IMR-90 (cell line): Measurements from ENCODE around the gene C10orf90. TPM values are rescaled to one million over a fixed set of nuclear protein-coding genes. Genes with fewer than 3 reads are reported as not detected.

Source experiments
- ATAC-seq: fragments of 200-7000 bp; cut with Tn5 transposase; 2 replicates; pipeline ENCODE4 v1.9.1; 2020; ENCODE audit warnings: low read depth, mild to moderate bottlenecking, moderate library complexity
- BruUV-seq: library from RNA; stranded (reverse); fragments of 400-500 nt; replicated peaks from 2 replicates; lab custom pipeline; 2021; lab: Mats Ljungman, UMichigan
- CTCF ChIA-PET: fragments of 300-600 bp; formaldehyde crosslinking; extraction: SDS; loops from one replicate; lab custom pipeline; 2021; ENCODE audit warnings: antibody characterized with exemption; lab: Yijun Ruan, JAX
- POLR2A ChIA-PET: fragments of 300-600 bp; sonication (Branson Sonifier 250); formaldehyde crosslinking; loops from one replicate; lab custom pipeline; 2022; ENCODE audit warnings: antibody characterized with exemption; ENCODE audit not compliant: unreplicated experiment; lab: Charles Lee
- DNase-seq: peaks from one replicate; pipeline ENCODE4 v3.0.0; 2013
- H2AFZ ChIP-seq: replicated peaks from 2 replicates; pipeline ENCODE3; 2013; ENCODE audit warnings: low read length, mild to moderate bottlenecking; ENCODE audit not compliant: poor library complexity
- H2AK5ac ChIP-seq: 2 replicates; pipeline ENCODE4 v1.6.1; 2013; ENCODE audit warnings: low read depth, low read length, inconsistent platforms
- H2AK9ac ChIP-seq: replicated peaks from 2 replicates; pipeline ENCODE3; 2013; ENCODE audit warnings: mild to moderate bottlenecking, low read depth, low read length, moderate library complexity; ENCODE audit not compliant: poor library complexity
- H2BK120ac ChIP-seq: 2 replicates; pipeline ENCODE4 v1.6.1; 2013; ENCODE audit warnings: low read depth, low read length, inconsistent platforms
- H2BK15ac ChIP-seq: 3 replicates; pipeline ENCODE4 v1.6.1; 2013; ENCODE audit warnings: low read depth, low read length, inconsistent platforms
- H2BK20ac ChIP-seq: 2 replicates; pipeline ENCODE4 v1.6.1; 2013; ENCODE audit warnings: low read depth, mild to moderate bottlenecking, inconsistent platforms, low read length, moderate library complexity
- H2BK5ac ChIP-seq: 2 replicates; pipeline ENCODE4 v1.6.1; 2013; ENCODE audit warnings: mild to moderate bottlenecking, low read depth, low read length, inconsistent platforms; ENCODE audit not compliant: poor library complexity, severe bottlenecking
- H3K14ac ChIP-seq: replicated peaks from 2 replicates; pipeline ENCODE4 v1.6.1; 2013; ENCODE audit warnings: low read depth, low read length, inconsistent platforms
- H3K18ac ChIP-seq: 2 replicates; pipeline ENCODE4 v1.6.1; 2013; ENCODE audit warnings: low read depth, low read length, control low read depth
- H3K23ac ChIP-seq: 2 replicates; pipeline ENCODE4 v1.6.1; 2013; ENCODE audit warnings: low read depth, low read length, inconsistent platforms
- H3K27ac ChIP-seq: 2 replicates; pipeline ENCODE4 v1.5.1; 2013; ENCODE audit warnings: mild to moderate bottlenecking, control low read depth, low read length; ENCODE audit not compliant: insufficient read depth
- H3K27me3 ChIP-seq: 2 replicates; pipeline ENCODE4 v1.6.1; 2013; ENCODE audit warnings: low read length; ENCODE audit not compliant: control insufficient read depth, insufficient read depth
- H3K36me3 ChIP-seq: 2 replicates; pipeline ENCODE4 v1.6.1; 2013; ENCODE audit warnings: low read length, mixed read lengths; ENCODE audit not compliant: control insufficient read depth, insufficient read depth
- H3K4ac ChIP-seq: 2 replicates; pipeline ENCODE4 v1.6.1; 2013; ENCODE audit warnings: low read depth, low read length, inconsistent platforms
- H3K4me1 ChIP-seq: 2 replicates; pipeline ENCODE4 v1.6.1; 2013; ENCODE audit warnings: low read length, mixed read lengths; ENCODE audit not compliant: control insufficient read depth, insufficient read depth
- H3K4me2 ChIP-seq: 2 replicates; pipeline ENCODE4 v1.6.1; 2013; ENCODE audit warnings: low read depth, mild to moderate bottlenecking, control low read depth, low read length, moderate library complexity
- H3K4me3 ChIP-seq: 2 replicates; pipeline ENCODE4 v1.5.1; 2013; ENCODE audit warnings: low read depth, mild to moderate bottlenecking, control low read depth, low read length, moderate library complexity; ENCODE audit not compliant: insufficient read depth
- H3K56ac ChIP-seq: 2 replicates; pipeline ENCODE4 v1.6.1; 2013; ENCODE audit warnings: low read length, inconsistent platforms; ENCODE audit not compliant: insufficient read depth; ENCODE audit errors: extremely low read depth
- H3K79me1 ChIP-seq, 2 experiments: 2 replicates each; pipeline ENCODE4 v1.6.1; 2013; ENCODE audit warnings: low read length in 2 of 2, inconsistent platforms in 1 of 2, low read depth in 1 of 2
- H3K9ac ChIP-seq: 2 replicates; pipeline ENCODE4 v1.6.1; 2013; ENCODE audit warnings: low read depth, low read length, control low read depth
- H3K9me1 ChIP-seq: 2 replicates; pipeline ENCODE4 v1.6.1; 2013; ENCODE audit warnings: low read length, inconsistent platforms; ENCODE audit not compliant: insufficient read depth
- H3K9me3 ChIP-seq: 2 replicates; pipeline ENCODE4 v1.6.1; 2013; ENCODE audit warnings: low read length; ENCODE audit not compliant: control insufficient read depth, insufficient read depth
- H4K20me1 ChIP-seq: 2 replicates; pipeline ENCODE4 v1.6.1; 2013; ENCODE audit warnings: low read length, inconsistent platforms; ENCODE audit not compliant: insufficient read depth
- H4K5ac ChIP-seq: 2 replicates; pipeline ENCODE4 v1.6.1; 2013; ENCODE audit warnings: mild to moderate bottlenecking, low read depth, low read length, control low read depth
- H4K8ac ChIP-seq, 2 experiments: 2 replicates each; pipeline ENCODE4 v1.6.1; 2013; ENCODE audit warnings: low read depth in 2 of 2, low read length in 2 of 2, control low read depth in 1 of 2, inconsistent platforms in 1 of 2
- H4K91ac ChIP-seq: 2 replicates; pipeline ENCODE4 v1.6.1; 2013; ENCODE audit warnings: low read depth, low read length, inconsistent platforms; ENCODE audit not compliant: insufficient read depth
- BHLHE40 ChIP-seq: fragments of 150-350 bp; IDR thresholded peaks from 2 replicates; pipeline ENCODE4 v1.6.1; 2016; ENCODE audit warnings: mild to moderate bottlenecking, low read depth, low read length
- CEBPB ChIP-seq: IDR thresholded peaks from 2 replicates; pipeline ENCODE4 v1.6.1; 2012; ENCODE audit warnings: low read depth, low read length, improper control_type of control experiment
- CHD1 ChIP-seq: IDR thresholded peaks from 2 replicates; pipeline ENCODE4 v1.6.1; 2012; ENCODE audit warnings: low read depth, low read length, improper control_type of control experiment
- CTCF ChIP-seq: conservative IDR thresholded peaks from 2 replicates; pipeline ENCODE4 v1.5.1; 2012; ENCODE audit warnings: mild to moderate bottlenecking, low read depth, low read length, improper control_type of control experiment
- ELK1 ChIP-seq: fragments of 150-350 bp; IDR thresholded peaks from 2 replicates; pipeline ENCODE4 v1.6.1; 2016; ENCODE audit warnings: low read depth, mild to moderate bottlenecking, low read length, moderate library complexity, borderline replicate concordance
- FOS ChIP-seq: fragments of 150-350 bp; IDR thresholded peaks from 2 replicates; pipeline ENCODE4 v1.6.1; 2016; ENCODE audit warnings: low read depth, low read length
- MAFK ChIP-seq: IDR thresholded peaks from 2 replicates; pipeline ENCODE4 v1.6.1; 2012; ENCODE audit warnings: low read depth, low read length, improper control_type of control experiment
- MAZ ChIP-seq: IDR thresholded peaks from 2 replicates; pipeline ENCODE4 v1.6.1; 2012; ENCODE audit warnings: low read depth, mild to moderate bottlenecking, low read length, improper control_type of control experiment, moderate library complexity, borderline replicate concordance
- MXI1 ChIP-seq: IDR thresholded peaks from 2 replicates; pipeline ENCODE4 v1.6.1; 2012; ENCODE audit warnings: low read depth, mild to moderate bottlenecking, low read length, moderate library complexity, borderline replicate concordance
- NFE2L2 ChIP-seq: fragments of 150-350 bp; IDR thresholded peaks from 2 replicates; pipeline ENCODE4 v1.6.1; 2016; ENCODE audit warnings: low read depth, mild to moderate bottlenecking, low read length
- POLR2A ChIP-seq: IDR thresholded peaks from 2 replicates; pipeline ENCODE4 v1.6.1; 2012; ENCODE audit warnings: mild to moderate bottlenecking, low read depth, low read length
- RAD21 ChIP-seq: IDR thresholded peaks from 2 replicates; pipeline ENCODE4 v1.6.1; 2012; ENCODE audit warnings: low read length, improper control_type of control experiment
- RCOR1 ChIP-seq: IDR thresholded peaks from 2 replicates; pipeline ENCODE4 v1.6.1; 2012; ENCODE audit warnings: mild to moderate bottlenecking, low read length, improper control_type of control experiment; ENCODE audit not compliant: insufficient replicate concordance
- RFX5 ChIP-seq: IDR thresholded peaks from 2 replicates; pipeline ENCODE4 v1.8.0; 2012; ENCODE audit warnings: low read depth, mild to moderate bottlenecking, low read length, moderate library complexity
- SMC3 ChIP-seq: fragments of 150-350 bp; IDR thresholded peaks from 2 replicates; pipeline ENCODE4 v1.6.1; 2016; ENCODE audit warnings: low read depth, mild to moderate bottlenecking, antibody characterized with exemption, low read length, moderate library complexity
- USF2 ChIP-seq: fragments of 150-350 bp; IDR thresholded peaks from 2 replicates; pipeline ENCODE4 v1.6.1; 2017; ENCODE audit warnings: mild to moderate bottlenecking, antibody characterized with exemption, low read length, low read depth
- WGBS, 2 experiments: methylation state at CpG; one replicate each; pipeline versions ENCODE4 v1.1.5 to v1.1.7; 2013; ENCODE audit warnings: missing lambda C conversion rate in 2 of 2; ENCODE audit not compliant: insufficient read length in 1 of 2; ENCODE audit errors: extremely low coverage in 2 of 2; 5-methylcytosine and 5-hydroxymethylcytosine counted together
- dilution Hi-C: fragments of 300-500 bp; cut with HindIII; formaldehyde crosslinking; loops from one replicate; pipeline ENCODE4 v1.14.3; 2018; ENCODE audit warnings: low sequenced_read_pairs; ENCODE audit not compliant: unreplicated experiment
- in situ Hi-C: fragments of 300-500 bp; cut with MboI; formaldehyde crosslinking; loops from 3 replicates; pipeline ENCODE4 v1.14.3; 2019; ENCODE audit warnings: low sequenced_read_pairs, inconsistent platforms, mixed read lengths
- intact Hi-C: fragments of 100-400 bp; cut with micrococcal nuclease; formaldehyde crosslinking; loops from 2 replicates; pipeline ENCODE4 v1.10.0; 2022
- polyA plus RNA-seq, 3 experiments: library from polyadenylated mRNA; depleted of rRNA; stranded (reverse); fragments of >200 nt; gene quantifications; 2 replicates each; pipeline ENCODE4 v1.2.3, GENCODE V29; 2012; ENCODE audit warnings: low replicate concordance in 1 of 3
- total RNA-seq: library from RNA; depleted of rRNA; stranded (reverse); fragments of >200 nt; gene quantifications from 2 replicates; pipeline ENCODE4 v1.2.3, GENCODE V29; 2012

The C10orf90 gene
- total and polyA plus RNA-seq, 2 of the 4 experiments (the other 2 are of a cell fraction), result 0.05 to 0.18 TPM

GRCh38 chr10:126538439-126539135 lies 131.9 kb downstream of the C10orf90 start:
- POLR2A ChIA-PET, result no interaction called here
- no peak overlapping the region for H4K91ac ChIP-seq
- CTCF ChIA-PET, result no interaction called here

More at GRCh38 chr10:126538439-126539135, 131.9 kb downstream of the C10orf90 start:
- H2AK9ac ChIP-seq, result no peak overlapping the region
- no peak overlapping the region for H3K4me3 ChIP-seq
- no peaks in the 10 kb centered on the region for H3K79me1 ChIP-seq
- in situ Hi-C loops (no loop called here), intact Hi-C loops (no loop called here), dilution Hi-C loops (no loop called here)
- no peaks in the 10 kb centered on the region for H3K4me1 ChIP-seq
- TF ChIP-seq POLR2A, result no peak
- TF ChIP-seq ELK1, result no peak
- TF ChIP-seq BHLHE40, result no peak
- TF ChIP-seq MAZ, result no peak
- no peak for TF ChIP-seq MXI1
- no peak for TF ChIP-seq RAD21
- no peak for TF ChIP-seq SMC3
- TF ChIP-seq CTCF, result no peak
- TF ChIP-seq USF2, result no peak
- no peak for TF ChIP-seq RCOR1
- no peak for TF ChIP-seq NFE2L2
- TF ChIP-seq FOS, result no peak
- no peak for TF ChIP-seq MAFK
- TF ChIP-seq RFX5, result no peak
- no peak for TF ChIP-seq CHD1
- TF ChIP-seq CEBPB, result no peak
- H3K18ac ChIP-seq, result no peak overlapping the region
- 60% methylated on average over 1 of the region's 5 CpGs; no CpG with 5 or more reads in 1 of the 2 experiments for WGBS, 2 experiments
- no peaks in the 10 kb centered on the region for H4K20me1 ChIP-seq
- no peak overlapping the region for H4K8ac ChIP-seq
- H3K4ac ChIP-seq, result no peak overlapping the region
- H2BK20ac ChIP-seq, result no peak overlapping the region
- no TSS peak for BruUV-seq
- no peak overlapping the region for H2BK15ac ChIP-seq
- H4K5ac ChIP-seq, result no peak overlapping the region
- DNase-seq, result no peak
- no peak for ATAC-seq
- H3K9me3 ChIP-seq, result no peaks in the 10 kb centered on the region
- no peak overlapping the region for H3K4me2 ChIP-seq
- no peak overlapping the region for H3K56ac ChIP-seq
- no peak overlapping the region for H3K14ac ChIP-seq
- H3K9me1 ChIP-seq, result no peaks in the 10 kb centered on the region
- H2BK5ac ChIP-seq, result no peak overlapping the region
- no peak overlapping the region for H3K9ac ChIP-seq
- no peak overlapping the region for H2AFZ ChIP-seq
- no peak overlapping the region for H2BK120ac ChIP-seq
- H3K23ac ChIP-seq, result no peak overlapping the region
- H3K27me3 ChIP-seq, result no peaks in the 10 kb centered on the region
- H3K36me3 ChIP-seq, result no peaks in the 10 kb centered on the region
- H3K27ac ChIP-seq, result no peak overlapping the region
- H2AK5ac ChIP-seq, result no peak overlapping the region
